HL-60/S4 treated with retinoic acid at 250 ng/mL for 4 days and 3 days (cell line): ENCODE data around the gene FGF22.

Experiments
- in situ Hi-C: fragments of 300-500 bp; cut with MboI; formaldehyde crosslinking; loops from 2 replicates; pipeline ENCODE4 v1.7.0; 2022; ENCODE audit warnings: low sequenced_read_pairs

Gene FGF22

DNA sequence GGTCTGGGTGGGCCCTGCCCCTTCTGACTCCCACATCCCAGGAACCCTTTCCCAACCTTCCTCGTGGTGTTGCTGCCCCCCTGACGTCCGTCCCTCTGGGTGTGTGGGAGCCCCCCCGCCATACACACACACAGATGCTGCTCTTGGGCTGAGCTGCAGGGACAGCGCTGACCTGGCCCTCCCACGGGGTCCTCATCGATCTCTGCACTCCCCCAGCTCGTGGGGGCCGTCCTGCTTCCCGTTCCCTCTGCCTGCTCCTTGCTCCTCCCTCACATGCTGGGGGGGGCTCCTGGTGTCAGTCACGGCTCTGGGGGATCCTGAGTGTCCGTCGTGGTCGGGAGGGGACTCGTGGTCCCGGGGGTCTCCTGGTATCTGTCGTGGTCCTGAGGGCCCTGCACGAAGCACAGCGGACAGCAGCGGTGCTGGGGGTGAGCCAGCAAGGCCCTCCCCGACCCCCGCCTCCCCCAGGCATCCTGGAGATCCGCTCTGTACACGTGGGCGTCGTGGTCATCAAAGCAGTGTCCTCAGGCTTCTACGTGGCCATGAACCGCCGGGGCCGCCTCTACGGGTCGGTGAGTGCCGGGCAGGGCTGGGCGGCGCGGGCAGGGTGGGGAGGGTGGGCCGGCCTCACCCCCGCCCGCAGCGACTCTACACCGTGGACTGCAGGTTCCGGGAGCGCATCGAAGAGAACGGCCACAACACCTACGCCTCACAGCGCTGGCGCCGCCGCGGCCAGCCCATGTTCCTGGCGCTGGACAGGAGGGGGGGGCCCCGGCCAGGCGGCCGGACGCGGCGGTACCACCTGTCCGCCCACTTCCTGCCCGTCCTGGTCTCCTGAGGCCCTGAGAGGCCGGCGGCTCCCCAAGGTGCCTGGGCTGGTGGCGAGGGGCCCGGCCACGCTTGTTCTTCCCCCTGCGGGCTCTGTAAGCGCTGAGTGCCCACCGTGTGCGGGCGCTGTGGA is 3.4 kb downstream of the FGF22 start:
- in situ Hi-C loops = no loop called here

DNA sequence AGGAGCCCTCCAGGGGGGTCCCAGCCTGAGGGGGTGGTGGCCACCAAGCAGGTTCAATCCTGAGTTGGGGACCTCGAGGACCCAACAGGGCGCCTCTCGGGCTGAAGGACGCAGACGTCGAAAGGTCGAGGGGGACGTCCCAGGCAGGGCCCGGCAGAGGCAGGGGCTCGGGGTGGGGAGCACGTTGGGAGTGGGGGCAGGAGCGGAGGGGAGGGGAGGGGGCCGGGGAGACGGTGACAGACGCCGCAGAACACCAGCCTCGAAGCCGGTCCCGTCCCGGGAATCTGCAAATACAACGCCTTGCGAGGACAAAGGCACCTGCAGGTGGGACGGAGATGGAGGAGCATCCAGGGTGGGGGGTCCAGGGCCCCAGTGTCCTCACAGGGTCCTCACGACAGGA is 4.1 kb downstream of the FGF22 start:
- in situ Hi-C loops = no loop called here

DNA sequence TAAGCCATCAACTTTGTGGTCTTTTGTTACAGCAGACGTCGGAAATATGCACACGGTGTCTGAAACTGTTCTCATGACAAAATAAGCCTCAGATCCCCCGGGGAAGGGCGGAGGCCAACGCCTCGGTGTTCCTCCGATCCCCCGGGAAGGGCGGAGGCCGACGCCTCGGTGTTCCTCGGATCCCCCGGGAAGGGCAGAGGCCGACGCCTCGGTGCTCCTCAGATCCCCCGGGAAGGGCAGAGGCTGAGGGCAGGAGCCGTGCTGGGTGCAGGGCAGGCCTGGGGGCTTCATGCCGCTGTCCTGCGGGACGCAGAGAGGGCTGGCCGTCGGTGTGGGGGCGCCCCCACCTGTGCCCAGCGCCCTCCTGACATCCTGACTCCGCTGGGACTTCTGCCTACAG is 4.7 kb downstream of the FGF22 start:
- in situ Hi-C loops = no loop called here

DNA sequence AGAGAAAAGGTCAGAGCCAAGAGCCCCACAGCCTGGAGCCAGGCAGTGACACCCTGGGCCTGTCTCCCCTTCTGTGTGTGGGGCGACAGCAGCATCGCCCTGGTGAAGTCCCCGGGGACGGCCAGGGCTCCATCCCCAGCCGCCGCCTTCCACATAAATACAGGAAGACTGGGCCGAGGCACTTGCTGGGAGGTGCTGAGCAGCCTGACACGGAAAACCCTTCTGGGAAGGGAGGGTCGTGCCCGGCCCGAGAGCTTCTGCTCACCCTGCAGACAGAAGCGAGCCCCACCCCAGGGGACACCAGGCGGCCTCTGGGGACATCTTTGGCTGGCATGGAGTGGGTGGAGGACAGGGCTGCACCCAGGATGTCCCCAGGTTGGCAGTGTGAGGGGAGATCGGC is 5.1 kb downstream of the FGF22 start:
- in situ Hi-C loops = no loop called here

DNA sequence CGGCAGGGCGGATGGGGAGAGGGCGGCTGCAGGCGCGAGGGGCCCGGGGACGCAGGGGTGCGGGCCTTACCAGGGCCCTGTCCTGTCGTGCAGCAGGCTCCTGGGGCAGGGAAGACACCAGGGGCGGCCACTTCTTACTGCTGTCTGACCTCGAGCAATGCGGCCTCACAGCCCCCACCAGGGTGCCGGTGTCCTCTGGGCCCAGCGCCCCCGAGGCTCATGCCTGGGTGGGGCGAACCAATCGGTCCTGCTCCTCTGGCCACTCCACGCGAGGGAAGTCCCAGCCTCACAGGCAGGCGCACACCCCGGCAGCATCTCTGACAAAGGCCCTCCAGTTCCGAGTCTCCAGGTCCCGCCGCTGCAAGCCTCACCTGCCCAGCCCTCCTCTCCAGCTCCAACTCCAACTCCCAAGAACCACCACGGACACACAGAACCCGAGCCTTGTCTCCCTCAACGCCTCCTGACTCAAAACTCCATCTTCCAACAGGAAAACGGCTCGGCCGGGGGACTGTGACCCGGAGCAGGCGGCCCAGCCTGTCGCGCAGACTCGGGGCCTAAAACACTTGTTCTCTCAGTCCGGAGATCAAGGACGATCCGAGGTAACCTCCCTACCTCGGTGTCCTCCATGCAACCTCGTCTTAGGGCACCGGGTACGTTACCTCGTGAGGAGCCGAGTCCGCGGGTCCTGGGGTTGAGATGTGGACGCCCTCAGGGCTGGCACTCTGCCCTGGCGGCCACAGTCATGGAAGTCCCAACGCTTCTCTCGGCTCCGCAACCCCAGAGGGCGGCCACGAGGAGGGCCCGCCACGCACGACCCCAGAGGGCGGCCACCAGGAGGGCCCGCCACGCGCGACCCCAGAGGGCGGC is 6.5 kb downstream of the FGF22 start:
- in situ Hi-C loops = no loop called here

DNA sequence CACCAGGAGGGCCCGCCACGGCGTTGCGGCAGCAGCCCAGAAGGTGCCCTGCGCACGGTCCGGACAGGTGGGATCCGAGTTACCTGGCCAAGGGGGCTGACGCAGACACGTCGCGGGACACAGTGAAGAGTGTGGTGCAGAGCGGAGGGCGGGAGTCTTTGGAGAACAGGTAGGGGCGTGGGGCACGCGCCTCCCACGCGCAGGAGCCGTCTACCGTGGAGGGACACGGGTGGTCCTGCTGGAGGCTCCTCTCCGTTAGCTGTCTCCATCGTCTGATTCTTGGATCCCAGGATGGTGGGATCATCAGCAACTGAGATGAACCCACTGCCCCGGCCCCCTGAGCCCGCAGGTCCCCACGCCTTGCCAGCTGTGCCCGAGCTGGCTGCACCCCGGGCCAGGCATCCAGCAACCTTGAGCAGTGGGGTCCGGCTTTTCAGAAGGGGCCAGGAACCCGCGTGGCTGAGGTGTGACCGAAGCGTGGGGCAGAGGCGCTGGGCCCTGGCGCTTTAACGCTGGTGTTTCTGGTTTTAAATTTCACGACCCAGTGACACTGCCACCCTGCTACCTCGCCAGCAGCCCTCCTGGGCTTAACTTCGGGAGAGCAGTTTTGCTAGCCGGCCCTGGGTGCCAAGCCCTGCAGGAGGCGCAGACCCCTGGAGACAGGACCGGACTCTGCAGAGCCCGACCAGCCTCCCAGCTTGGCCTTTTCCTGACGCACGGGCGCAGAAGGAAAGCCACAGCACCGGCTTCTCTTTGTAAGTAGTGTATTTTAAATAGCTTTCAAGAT is 7.3 kb downstream of the FGF22 start:
- in situ Hi-C loops = no loop called here

DNA sequence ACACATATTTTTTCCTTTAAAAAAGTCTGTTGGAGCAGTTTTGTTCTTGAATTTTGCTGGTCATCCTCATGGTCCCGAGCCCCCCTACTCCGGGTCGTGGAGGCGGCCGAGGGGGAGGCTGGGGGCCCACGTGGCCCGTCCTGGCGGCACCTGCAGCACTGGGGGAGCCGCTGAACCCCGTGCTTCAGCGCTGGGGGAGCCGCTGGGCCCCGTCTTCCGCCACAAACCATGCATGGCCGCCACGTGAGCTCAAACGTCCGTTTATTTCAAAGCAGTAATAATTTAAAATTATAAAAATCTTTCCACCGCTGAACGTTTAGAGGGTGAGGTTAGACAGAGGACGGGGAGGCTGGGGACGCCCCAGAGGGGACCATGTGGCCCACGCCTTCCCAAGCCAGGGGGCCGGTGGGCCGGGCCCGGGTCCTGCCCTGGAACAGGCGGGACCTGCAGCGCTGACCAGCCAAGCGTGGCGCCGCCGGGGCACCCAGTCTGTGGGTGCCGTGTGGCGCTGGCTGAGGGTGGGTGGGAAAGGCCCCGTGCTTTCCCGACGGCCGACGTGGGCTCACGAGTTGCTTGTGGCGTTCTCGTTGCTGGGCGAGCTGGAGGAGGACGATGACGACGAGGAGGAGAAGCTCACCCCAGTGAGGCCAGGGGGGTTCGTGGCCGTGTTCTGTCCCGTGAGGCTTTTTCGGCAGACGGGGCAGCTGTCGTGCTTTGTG is 8.0 kb downstream of the FGF22 start:
- in situ Hi-C loops = no loop called here

DNA sequence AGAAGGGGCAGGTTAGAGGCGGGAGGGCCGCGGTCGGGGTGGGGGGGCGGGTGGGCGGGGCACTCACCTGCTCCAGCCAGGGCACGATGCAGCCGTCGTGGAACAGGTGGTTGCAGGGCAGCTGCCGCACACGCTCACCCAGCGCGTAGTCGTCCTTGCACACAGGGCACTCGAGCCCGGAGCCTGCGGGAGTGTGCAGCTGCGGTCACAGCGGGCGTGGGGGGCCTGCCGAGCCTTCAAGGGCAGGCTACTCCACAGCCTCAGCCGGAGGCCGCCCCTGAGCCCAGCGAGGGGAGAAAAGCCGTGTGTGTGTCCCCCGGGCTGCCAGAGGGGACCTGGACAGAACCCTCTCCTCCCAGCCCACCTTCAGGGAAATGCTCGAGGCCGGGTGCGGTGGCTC is 8.6 kb downstream of the FGF22 start:
- in situ Hi-C loops = no loop called here

DNA sequence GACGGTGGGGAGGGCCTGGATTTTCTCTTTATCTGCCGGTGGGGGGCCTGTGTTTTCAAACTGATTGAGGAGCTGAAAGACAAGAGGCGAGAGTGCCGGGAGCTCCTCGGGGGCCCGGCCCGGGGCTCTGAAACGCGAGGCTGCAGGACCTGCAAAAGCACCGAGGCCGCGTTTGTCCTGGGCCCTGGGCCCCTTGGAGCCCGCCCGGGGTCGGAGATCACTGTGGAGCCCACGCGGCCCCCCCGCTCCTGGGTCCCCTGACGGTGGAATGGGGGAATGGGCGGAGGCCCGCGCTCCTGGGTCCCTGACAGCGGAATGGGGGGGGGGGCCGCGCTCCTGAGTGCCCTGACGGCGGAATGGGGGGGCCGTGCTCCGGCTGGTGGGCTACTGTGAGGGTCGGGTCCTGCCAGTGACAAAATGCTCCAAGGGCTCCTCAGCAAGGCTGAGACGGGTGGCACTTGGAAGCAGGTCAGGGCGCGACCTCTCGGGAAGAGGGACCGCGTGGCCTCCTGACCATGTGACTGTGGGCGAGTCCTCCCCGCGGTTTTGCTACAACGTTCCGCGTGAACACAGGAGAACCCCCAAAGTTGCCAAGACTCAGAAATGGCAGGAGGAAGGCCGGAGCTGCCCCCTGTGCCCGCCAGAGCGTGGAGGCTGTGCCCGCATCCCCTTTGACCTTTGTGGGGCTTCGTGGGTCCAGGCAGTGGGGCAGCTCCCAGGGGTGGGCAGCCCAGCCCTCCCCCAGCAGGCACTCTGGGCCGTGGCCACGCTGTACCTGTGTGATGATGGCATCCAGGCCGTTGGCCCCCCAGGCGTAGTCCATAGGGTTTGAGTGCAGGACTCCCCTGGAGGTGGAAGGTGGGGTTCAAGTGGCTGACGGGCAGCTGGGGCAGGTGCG is 9.5 kb downstream of the FGF22 start:
- in situ Hi-C loops = no loop called here

DNA sequence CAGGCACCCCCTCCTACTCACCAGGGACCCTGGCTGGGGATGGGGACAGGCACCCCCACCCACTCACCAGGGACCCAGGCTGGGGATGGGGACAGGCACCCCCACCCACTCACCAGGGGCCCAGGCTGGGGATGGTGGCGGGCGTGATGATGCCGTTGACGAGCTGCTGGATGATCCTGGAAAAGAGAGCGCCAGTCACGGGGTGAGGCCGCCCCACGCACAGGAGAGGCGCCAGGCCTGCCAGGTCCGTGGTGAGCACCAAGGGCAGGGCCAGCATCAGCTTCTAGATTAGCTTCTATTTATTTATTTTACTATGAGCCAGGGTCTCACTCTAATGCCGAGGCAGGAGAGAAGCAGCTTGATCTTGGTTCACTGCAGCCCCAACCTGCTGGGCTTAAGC is 10.4 kb downstream of the FGF22 start:
- in situ Hi-C loops = no loop called here

DNA sequence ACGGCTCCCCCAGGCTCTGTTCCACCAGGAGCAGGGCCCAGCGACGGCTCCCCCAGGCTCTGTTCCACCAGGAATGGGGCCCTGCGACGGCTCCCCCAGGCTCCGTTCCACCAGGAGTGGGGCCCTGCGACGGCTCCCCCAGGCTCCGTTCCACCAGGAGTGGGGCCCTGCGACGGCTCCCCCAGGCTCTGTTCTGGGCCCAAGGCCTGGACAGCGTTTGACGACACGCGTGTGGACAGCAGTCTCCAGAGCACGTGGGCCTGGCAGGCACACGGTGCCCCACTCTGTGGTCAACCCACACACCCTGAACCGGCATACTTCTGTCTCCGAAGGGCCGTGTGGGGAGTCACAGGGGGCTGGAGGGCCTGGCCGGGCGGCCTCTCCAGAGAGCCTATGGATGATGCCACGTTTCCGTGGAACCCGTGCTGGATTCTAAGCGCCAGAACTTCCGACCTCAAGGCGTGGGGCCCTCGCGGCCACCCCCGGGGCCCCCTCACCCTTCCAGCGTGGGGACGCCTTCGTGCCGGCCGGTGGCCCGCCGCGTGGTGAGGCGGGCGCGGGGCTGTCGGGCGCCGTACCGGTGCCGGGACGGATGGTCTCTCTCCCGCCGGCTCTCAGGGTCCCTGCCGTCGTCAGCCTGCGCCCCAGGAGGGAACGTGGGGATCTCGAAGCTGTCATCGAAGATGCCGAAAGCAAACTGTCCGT is 11.6 kb downstream of the FGF22 start:
- in situ Hi-C loops = no loop called here

DNA sequence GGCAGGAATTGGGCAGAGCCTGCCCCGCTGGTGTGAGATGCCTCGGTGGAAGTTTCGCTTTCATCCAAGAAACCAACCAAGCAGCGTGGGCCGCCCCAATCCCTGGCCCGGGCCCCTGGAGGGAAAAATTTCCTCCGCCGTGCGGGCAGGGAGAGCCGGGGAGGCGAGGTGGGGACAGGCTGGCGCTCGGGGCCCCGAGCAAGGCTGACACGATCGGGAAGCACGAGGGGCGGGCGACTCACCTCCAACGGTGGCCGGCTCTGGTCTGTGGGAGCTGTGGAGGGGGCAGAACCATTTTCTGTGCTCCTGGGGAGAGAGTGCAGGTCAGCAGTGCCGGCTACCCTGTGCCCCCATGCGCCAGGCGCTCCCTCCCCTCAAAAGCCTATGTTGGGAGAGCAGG is 12.3 kb downstream of the FGF22 start:
- in situ Hi-C loops = no loop called here

DNA sequence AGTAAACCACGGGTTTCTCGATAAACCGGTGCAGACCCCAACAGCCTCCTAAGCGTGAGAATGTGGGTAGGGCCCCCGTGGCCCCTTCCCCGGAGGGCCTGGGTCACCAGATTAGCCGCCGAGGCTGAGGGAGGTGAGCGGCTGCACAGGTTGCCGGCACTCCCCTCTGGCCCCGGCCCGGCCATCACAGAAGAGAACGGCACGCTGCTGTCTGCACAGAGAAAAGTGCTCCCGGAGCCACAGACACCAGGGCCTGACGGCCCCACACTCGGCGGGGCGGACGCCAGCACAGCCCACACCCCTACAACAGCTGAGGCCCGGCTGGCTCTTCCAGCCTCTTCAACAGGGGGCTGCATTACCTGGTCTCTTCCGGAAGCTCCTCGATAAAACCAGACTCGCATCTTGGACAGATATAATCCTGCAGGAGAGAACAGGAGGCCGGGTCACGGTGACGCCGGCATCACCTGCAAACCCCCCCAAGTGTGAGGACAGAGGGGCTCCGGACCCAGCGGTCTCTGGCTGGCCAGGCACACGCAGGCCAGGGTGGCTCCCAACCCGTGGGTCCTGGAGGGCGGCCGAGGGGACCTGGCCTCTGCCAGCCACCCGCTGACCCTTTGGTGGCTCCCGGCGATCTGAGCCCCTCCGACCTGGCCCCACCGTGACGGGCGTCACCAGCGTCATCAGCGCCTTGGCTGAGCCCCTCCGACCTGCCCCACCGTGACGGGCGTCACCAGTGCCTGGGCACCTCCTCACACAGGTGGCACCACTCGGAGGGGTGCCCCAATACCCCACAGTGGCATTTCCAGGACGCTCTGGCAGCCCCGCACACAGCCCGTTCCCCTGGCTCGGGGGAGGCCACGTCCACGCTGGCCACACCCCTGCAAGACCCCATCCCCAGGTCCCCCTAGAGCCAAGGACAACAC is 13.0 kb downstream of the FGF22 start:
- in situ Hi-C loops = no loop called here

DNA sequence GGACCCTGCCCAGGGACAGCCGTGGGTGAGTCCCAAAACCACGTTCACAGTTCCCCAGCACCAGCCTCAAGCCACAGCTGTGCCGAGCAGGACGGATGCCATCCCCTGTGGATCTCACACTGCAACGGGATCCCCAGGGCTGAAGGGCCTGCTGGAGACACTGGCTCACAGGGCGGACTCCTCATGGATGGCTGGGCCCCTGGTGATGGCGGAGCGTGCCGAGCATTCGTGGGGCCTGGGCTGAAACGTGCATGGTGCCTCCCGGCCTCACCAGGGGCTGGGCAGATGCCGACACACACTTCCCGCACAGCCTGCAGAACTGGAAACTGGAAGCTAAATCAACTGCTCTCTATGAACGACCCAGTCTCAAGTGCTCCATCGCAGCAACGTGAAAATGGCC is 13.7 kb downstream of the FGF22 start:
- in situ Hi-C loops = no loop called here

DNA sequence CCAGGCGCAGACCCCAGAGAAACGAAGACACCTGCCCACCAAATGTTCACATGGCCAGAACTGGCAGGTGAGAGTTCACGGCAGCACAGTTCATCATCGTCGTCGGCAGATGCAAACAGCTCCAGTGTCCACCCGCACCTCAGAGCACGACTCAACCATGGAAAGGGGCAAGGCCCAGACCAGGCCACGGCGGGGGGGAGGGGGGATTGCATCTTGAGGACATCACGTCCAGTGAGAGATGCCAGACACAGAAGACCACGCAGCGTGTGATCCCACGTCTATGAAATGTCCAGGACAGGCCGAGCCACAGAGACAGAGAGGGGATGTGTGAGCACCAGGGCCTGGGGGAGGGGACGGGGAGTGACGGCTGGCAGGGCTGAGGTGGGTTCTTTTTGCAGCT is 16.0 kb downstream of the FGF22 start:
- in situ Hi-C loops = no loop called here

DNA sequence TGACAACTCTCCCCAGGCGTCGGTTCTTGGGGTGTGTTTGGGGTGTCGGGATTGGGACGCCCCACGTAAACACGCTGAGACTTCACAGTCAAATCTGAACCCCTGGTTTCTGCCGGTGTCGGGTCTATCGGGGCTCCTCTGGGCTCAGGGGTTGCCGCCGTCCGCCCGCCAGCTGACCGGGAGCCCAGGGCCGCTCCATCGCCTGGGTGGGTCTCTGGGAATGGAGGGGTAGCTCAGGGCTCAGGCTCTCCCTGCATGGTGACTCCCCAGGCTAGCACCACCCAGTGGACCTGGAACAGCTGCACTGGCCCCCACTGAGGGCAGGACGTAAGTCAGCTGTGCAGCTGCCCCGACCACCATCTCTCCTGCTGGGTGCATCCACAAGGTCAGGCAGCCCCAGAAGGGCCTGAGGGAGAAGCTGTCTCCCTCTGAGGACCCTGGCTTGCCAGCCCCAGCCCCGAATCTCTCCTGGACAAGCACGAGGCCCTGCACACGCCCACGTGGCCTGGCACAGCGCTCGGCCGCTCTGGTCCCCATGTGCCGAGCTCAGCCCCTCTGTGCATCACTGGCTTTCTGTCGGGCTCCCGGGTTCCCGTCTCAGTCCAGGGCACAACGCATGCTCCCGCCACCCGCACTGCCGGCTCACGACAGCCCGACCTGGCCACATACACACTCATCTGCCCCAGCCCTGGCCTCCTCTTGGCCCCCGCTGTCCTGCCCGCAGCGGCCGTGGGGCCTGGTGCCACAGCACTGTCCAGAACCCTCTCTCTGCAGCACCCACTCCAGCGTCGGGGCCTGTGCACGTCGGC is 17.3 kb downstream of the FGF22 start:
- in situ Hi-C loops = no loop called here

DNA sequence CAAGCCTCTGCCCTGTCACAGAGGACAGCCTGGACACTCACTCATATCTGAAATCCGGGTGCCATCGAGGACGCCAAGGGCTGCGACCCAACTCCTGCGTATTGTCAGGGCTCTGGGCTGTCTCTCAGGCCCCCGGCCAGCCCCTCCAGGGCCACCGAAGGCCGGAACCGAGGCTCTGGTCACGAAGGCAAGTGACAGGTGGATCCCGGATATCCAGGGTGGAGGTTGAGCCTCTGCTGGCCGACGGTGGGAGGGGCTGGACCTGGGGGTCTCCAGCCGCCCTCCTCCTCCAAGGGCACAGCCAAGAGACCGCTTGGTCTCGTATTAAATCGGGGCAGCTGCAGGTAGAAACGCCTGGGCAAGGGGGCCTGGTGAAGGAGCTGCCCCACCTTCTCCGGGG is 17.9 kb downstream of the FGF22 start:
- in situ Hi-C loops = no loop called here
